NCI-H2081 treated with DMSO at 0.1 percent for 48 hours (cell line): ENCODE measurements around the gene SLC6A3.
"Not testable (repeated sequence)": the region's sequence is repeated elsewhere in the genome, so short reads cannot be mapped to it uniquely, and the experiment has no call there.

Source experiments
- DNase-seq: peaks from one replicate; lab custom pipeline; 2025; lab: John Stamatoyannopoulos, UW

SLC6A3 gene

GRCh38 chr5:1464096-1464446 is 18.8 kb upstream of the SLC6A3 start:
- no peak for DNase-seq

GRCh38 chr5:1463326-1464095 is 18.3 kb upstream of the SLC6A3 start:
- no peak for DNase-seq

- DNase-seq = no peak
Measured at GRCh38 chr5:1462358-1462757, 17.1 kb upstream of the SLC6A3 start.

GRCh38 chr5:1461396-1461795 is 16.2 kb upstream of the SLC6A3 start:
- DNase-seq = no peak

GRCh38 chr5:1460054-1460682 is 14.9 kb upstream of the SLC6A3 start:
- DNase-seq = no peak

GRCh38 chr5:1459435-1459834 is 14.2 kb upstream of the SLC6A3 start:
- not testable (repeated sequence) for DNase-seq

- DNase-seq = not testable (repeated sequence)
Measured at GRCh38 chr5:1456110-1456881, 11.1 kb upstream of the SLC6A3 start.

- DNase-seq = no peak
Measured at GRCh38 chr5:1453613-1454012, 8.4 kb upstream of the SLC6A3 start.

GRCh38 chr5:1449081-1449630 is 3.9 kb upstream of the SLC6A3 start:
- DNase-seq = no peak

- no peak for DNase-seq
Measured at GRCh38 chr5:1448511-1449011, 3.3 kb upstream of the SLC6A3 start.

GRCh38 chr5:1447671-1448361 is 2.6 kb upstream of the SLC6A3 start:
- no peak for DNase-seq

- no peak for DNase-seq
Measured at GRCh38 chr5:1446602-1447343, 1.5 kb upstream of the SLC6A3 start.

- DNase-seq = no peak
Measured at GRCh38 chr5:1445689-1446601, 705 bp upstream of the SLC6A3 start.

GRCh38 chr5:1444361-1445189 is 665 bp downstream of the SLC6A3 start:
- DNase-seq = no peak

- DNase-seq = no peak
Measured at GRCh38 chr5:1443991-1444360, 1.3 kb downstream of the SLC6A3 start.

GRCh38 chr5:1443171-1443570 is 2.1 kb downstream of the SLC6A3 start:
- no peak for DNase-seq

GRCh38 chr5:1442222-1443145 is 2.8 kb downstream of the SLC6A3 start:
- no peak for DNase-seq
